Ramos (cell line): ENCODE data around the gene PIGN.
"Not testable (repeated sequence)": the region's sequence is repeated elsewhere in the genome, so short reads cannot be mapped to it uniquely, and the experiment has no call there.

Experiments used
- in situ Hi-C: fragments of 300-500 bp; cut with MboI; formaldehyde crosslinking; loops from one replicate; pipeline ENCODE4 v1.14.3; 2022; ENCODE audit warnings: low sequenced_read_pairs; ENCODE audit not compliant: unreplicated experiment

Gene PIGN

GRCh38 chr18:62183578-62184195 lies 3.2 kb downstream of the PIGN start:
- in situ Hi-C loops: no loop called here

- in situ Hi-C loops: no loop called here
Measured at GRCh38 chr18:62182220-62182619, 4.6 kb downstream of the PIGN start.

DNA sequence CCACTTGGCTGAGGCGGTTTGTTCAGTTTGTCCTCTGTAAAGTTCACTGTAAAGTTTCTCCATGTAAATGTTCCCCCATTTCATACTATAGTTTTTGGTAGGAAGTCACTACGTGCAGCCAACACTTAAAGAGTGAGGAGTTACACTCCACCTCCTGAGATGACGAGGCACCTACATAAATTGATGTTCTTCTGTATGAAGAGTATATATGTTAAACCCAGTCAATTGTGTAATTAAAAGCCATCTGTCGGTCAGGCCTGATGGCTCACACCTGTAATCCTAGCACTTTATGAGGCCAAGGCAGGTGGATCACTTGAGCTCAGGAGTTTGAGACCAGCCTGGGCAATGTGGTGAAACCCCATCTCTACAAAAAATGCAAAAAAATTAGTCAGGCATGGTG lies 7.6 kb downstream of the PIGN start:
- in situ Hi-C loops: no loop called here

- in situ Hi-C loops: no loop called here
Measured at GRCh38 chr18:62177271-62177670, 9.6 kb downstream of the PIGN start.

DNA sequence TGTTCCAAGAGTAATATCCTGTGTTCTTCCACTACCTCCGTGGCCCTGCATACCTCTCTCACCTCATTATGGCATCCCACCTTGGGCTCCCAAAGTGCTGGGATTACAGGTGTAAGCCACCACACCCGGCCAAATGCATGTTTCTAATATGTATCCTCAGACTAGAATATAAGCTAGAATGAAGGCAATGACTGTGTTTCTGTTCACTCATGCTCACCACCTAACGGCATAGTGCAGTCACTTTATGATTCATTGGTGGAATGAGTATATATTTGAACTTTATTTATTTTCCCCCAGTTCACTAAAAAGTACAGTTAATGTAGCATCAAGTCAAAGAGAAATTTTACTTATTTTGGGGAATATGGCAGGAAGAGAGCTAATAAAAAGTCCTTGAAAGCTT lies 11.3 kb downstream of the PIGN start:
- in situ Hi-C loops: no loop called here

- in situ Hi-C loops: no loop called here
Measured at GRCh38 chr18:62172298-62172697, 14.6 kb downstream of the PIGN start.

GRCh38 chr18:62170857-62171256 lies 16.0 kb downstream of the PIGN start:
- in situ Hi-C loops: no loop called here

DNA sequence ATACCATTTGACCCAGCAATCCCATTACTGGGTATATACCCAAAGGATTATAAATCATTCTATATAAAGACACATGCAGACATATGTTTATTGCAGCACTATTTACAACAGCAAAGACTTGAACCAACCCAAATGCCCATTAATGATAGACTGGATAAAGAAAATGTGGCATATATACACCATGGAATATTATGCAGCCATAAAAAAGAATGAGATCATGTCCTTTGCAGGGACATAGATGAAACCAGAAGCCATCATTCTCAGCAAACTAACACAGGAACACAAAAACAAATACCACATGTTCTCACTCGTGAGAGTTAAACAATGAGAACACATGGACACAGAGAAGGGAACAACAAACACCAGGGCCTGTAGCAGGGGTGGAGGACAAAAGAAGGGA lies 20.3 kb downstream of the PIGN start:
- in situ Hi-C loops: not testable (repeated sequence)

- in situ Hi-C loops: no loop called here
Measured at GRCh38 chr18:62165583-62165982, 21.3 kb downstream of the PIGN start.

DNA sequence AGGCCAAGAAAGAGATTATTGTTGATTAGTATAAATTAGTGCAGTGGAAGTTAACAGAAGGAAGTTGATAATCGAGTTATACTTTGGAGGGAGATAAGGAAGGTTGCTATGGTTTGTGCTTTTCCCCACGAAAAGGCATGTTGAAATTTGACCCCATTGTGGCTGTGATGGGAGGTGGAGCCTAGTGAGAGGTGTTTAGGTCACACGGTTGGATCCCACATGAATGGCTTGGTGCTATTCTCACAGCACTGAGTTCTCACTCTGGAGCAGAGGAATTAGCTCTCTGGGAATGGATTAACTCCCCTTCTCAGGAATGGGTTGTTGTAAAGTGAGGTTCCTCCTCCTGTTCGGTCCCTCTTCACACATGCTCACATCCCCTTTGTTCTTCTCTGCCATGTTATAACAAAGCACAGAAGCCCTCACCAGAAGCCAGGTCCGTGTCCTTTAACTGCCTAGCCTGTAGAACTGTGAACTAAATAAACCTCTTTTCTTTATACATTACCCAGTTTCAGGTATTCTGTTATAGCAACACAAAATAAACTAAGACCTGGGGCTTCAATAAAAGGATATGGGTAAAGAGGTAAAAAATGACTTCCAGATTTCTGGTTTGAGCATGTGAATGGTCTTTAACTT lies 21.9 kb downstream of the PIGN start:
- in situ Hi-C loops: no loop called here

DNA sequence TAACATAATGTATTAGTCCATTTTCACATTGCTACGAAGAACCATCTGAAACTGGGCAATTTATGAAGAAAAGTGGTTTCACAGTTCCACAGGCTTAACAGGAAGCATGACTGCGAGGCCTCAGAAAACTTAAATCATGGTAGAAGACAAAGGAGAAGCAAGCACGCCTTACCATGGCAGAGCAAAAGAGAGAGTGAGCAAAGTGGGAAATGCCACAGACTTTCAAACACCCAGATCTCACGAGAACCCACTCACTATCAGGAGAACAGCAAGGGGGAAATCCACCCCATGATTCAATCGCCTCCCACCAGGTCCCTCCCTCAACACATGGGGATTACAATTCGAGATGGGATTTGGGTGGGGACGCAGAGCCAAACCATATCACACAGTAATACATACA lies 22.5 kb downstream of the PIGN start:
- in situ Hi-C loops: no loop called here

- in situ Hi-C loops: no loop called here
Measured at GRCh38 chr18:62157843-62158242, 29.0 kb downstream of the PIGN start.

- in situ Hi-C loops: no loop called here
Measured at GRCh38 chr18:62152844-62153243, 34.0 kb downstream of the PIGN start.

DNA sequence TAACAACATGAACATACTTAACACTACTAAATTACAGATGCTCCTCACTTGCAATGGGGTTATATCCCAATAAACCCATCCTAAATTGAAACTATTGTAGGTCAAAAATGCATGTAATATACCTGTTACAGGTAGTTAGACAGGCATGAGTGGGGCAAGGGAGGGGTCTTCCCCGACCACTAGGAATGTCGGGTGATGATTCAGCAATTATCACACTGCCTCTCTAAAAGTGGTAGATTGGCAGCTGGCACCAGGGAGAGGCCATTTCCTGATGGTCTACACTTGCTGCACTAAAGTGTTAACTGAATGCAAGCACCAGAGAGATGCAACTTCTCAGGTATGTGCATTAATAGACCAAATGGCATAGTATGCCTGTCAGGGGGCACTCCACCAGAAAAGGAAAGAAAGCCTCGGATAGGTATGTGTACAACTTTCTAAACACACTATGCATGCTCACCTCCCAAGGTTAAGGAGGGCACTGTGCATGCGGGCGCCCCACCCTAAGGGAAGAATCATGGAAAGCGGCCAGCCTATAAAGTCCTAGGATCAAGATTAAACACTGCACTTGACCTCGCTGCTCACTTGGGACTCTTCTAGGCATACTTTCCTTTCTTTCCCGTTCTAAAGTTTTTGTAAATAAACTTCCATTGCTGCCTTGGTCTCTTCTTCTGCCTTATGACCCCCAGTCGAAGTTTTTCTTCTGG lies 35.6 kb downstream of the PIGN start:
- in situ Hi-C loops: no loop called here

DNA sequence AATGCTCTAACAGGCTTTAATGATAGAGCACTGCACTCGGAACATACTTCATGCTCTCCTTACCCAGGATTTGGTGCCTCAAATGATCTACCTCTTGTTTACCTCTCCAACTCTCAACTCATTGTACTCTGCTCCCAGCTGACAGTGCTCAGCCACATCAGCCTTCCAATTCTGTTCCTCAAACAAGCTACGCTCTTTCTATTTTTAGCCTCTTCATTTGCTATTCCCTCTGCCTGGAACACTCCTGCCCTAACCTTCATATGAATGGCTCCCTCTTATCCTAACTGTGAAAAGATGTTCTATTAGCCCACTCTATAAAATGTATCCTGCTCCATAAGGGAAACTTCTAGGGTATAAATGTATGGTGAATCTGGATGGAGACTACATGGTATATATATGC lies 42.5 kb downstream of the PIGN start:
- in situ Hi-C loops: loop anchor here (25.0 kb wide), 1 partner anchor 507 kb away; no protein-coding TSS in a partner anchor

- in situ Hi-C loops: loop anchor here (25.0 kb wide), 1 partner anchor 503 kb away; no protein-coding TSS in a partner anchor
Measured at GRCh38 chr18:62140259-62140658, 46.6 kb downstream of the PIGN start.

GRCh38 chr18:62138461-62139235 lies 48.2 kb downstream of the PIGN start:
- in situ Hi-C loops: loop anchor here (25.0 kb wide), 1 partner anchor 501 kb away; no protein-coding TSS in a partner anchor

DNA sequence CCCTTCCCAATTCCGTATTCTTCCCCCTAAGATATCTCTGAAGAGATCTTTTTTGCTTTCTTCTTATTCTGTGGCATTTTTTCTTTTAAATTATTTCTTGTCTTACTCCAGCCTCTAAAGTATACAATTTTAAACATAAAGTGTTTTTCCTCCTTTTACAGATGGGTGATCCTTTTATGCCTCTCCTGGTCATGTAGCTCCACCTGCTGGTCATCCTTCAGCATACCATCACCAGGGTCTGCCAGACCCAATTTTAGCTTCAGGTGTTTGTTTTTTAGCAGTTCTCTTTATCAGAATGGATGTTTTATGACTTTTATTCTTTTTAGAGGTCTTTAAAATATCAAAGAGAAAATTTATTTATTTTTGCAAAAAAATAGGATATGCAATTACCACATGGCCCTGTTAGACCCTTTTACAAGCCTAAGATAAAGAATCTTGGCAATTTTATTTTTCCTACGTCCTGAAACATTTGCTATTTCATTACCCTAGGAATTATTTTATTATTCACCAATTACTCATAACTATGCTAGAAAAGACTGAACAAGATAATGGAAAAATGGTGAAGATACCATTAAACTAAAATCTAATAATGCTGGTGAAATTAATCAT lies 55.5 kb downstream of the PIGN start:
- in situ Hi-C loops: loop anchor here (25.0 kb wide), 1 partner anchor 494 kb away; no protein-coding TSS in a partner anchor

DNA sequence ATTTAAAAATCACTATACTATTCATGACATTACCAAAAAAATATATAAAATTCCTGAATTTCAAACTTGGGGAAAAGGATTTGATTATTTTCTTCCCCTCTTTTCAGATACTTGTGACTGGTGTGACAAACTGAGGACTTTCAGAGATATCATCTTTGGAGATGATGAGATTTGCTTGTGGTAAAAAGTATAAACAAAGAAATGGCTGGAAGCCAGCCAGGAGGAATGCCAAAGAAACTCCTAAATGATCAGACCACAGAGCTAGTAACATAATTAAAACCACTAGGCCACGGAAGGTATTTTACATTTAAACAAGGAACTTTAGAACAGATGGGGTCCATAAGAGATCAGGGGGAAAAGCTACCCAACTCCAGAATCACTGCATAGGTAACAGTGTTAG lies 58.7 kb downstream of the PIGN start:
- in situ Hi-C loops: loop anchor here (25.0 kb wide), 1 partner anchor 491 kb away; no protein-coding TSS in a partner anchor

GRCh38 chr18:62126737-62127136 lies 60.1 kb downstream of the PIGN start:
- in situ Hi-C loops: loop anchor here (25.0 kb wide), 1 partner anchor 489 kb away; no protein-coding TSS in a partner anchor
